Gastrocnemius medialis (tissue), 4 donors: Measurements from ENCODE around the gene ACSL1. TPM values are rescaled to one million over a fixed set of nuclear protein-coding genes. Genes with fewer than 3 reads are reported as not detected.

Source experiments
- ATAC-seq, 2 donors: fragments of 150-250 bp; one replicate each; pipeline ENCODE4 v1.9.1; 2016
- DNase-seq, 2 donors: peaks; one replicate each; pipeline ENCODE4 v3.0.0-alpha.2; 2019
- H3K27ac ChIP-seq, 4 donors: fragments of 200-600 bp; sonication (generic); 1 replicate in 1 of 4; 2 replicates in 3 of 4; pipeline ENCODE4 v1.5.1; 2016 to 2018; ENCODE audit warnings: mild to moderate bottlenecking in 2 of 4, moderate library complexity in 1 of 4
- H3K27me3 ChIP-seq, 3 donors: fragments of 200-600 bp; sonication (generic) in 2 of 3; 1 replicate in 1 of 3; 2 replicates in 2 of 3; pipeline versions ENCODE4 v1.5.1 to v1.6.0; 2016 to 2019; ENCODE audit warnings: mild to moderate bottlenecking in 1 of 3, moderate library complexity in 1 of 3
- H3K36me3 ChIP-seq, 2 donors: fragments of 200-600 bp; sonication (generic) in 1 of 2; one replicate each; pipeline ENCODE4 v1.5.1; 2017 to 2018
- H3K4me1 ChIP-seq, 2 donors: fragments of 200-600 bp; sonication (generic) in 1 of 2; one replicate each; pipeline ENCODE4 v1.5.1; 2016 to 2017; ENCODE audit warnings: mild to moderate bottlenecking in 2 of 2
- H3K4me3 ChIP-seq, 4 donors: fragments of 200-600 bp; sonication (generic) in 3 of 4; 1 replicate in 1 of 4; 2 replicates in 3 of 4; pipeline ENCODE4 v1.5.1; 2016 to 2019; ENCODE audit warnings: mild to moderate bottlenecking in 2 of 4
- H3K9me3 ChIP-seq, 3 donors: fragments of 200-600 bp; sonication (generic) in 2 of 3; 1 replicate in 1 of 3; 2 replicates in 2 of 3; pipeline ENCODE4 v1.5.1; 2016 to 2019
- POLR2A ChIP-seq, 2 donors: fragments of 450-650 bp; IDR thresholded peaks; one replicate each; pipeline ENCODE4 v1.6.1; 2017; ENCODE audit warnings: antibody characterized with exemption in 2 of 2, mild to moderate bottlenecking in 2 of 2, moderate library complexity in 2 of 2
- in situ Hi-C, 4 donors: fragments of 200-750 bp; cut with MboI; loops; one replicate each; pipeline versions ENCODE4 v1.15.0 to v1.8.0; 2017; ENCODE audit warnings: low sequenced_read_pairs in 4 of 4
- intact Hi-C: fragments of 100-400 bp; cut with DNase I; formaldehyde crosslinking; loops from one replicate; pipeline ENCODE4 v1.15.1; 2023; ENCODE audit warnings: low total_unique reads
- total RNA-seq, 4 donors: library from RNA; depleted of rRNA; stranded (reverse); fragments of >200 nt; gene quantifications; one replicate each; pipeline versions ENCODE4 v1.1.0 to v1.2.3, GENCODE V29; 2016
- TF ChIP-seq, protein P1 (sequence below), 5 experiments: fragments of 450-650 bp in 3 of 5; fragments of 200-600 bp in 2 of 5; sonication (generic) in 2 of 5; IDR thresholded peaks in 4 of 5; conservative IDR thresholded peaks in 1 of 5; 1 replicate in 4 of 5; 2 replicates in 1 of 5; pipeline ENCODE4 v1.5.1; 2016 to 2019; ENCODE audit warnings: antibody characterized with exemption in 5 of 5, mild to moderate bottlenecking in 3 of 5, moderate library complexity in 3 of 5

ACSL1 gene
- total RNA-seq, 4 donors from 2014 or later = 591 to 2,181 (median 1,316) TPM

DNA sequence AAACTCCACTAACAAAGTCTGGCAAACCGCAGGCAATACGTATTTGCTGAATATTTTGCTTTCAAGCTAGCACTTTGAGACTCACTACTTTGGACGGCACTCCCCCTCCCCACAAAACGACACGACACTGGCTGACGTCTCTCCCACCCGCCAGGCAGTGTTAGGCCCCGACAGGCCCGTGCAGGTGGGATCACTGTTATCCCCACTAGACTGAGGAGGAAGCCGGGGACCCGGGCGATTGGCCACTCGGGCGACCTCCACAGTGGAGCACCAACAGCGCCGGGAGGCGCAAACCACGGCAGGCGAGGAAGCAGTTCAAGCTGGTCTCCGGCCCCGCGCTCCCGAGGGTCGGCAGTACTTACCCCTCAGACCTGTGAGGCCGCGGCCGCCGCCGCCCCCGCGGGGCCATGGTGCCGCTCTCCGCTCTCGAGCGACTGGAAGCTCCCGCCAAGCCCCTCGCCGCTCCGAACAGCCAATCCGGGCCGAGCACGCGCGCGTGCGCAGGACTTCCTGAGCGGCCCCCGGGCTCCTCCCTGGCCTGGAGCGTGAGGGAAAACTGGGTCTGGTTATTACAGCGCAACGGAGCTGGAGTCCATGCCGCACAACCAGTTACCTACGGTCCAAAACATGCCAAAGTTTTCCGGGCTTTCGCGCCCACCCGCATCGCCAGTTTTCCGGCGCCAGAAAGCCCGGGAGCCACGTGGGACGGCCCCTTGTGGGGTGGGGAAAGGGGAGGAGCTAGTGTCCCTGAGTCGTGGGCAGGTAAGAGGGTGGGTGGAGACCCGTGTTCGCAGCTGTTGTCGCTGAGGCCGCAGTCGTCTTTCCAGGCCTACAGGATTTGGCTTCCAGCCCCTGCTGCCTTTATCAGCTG lies 91.9 kb downstream of the ACSL1 start, which contains the start of gene CENPU:
Gene CENPU (minus strand): TSS at position 443 of the 871 bp plus-strand sequence. CDS start 34 bp downstream, at position 409.
- Histone ChIP-seq H3K4me3 (peak within 1 kb of the TSS; percentile 64 to 89 (median 80)), H3K36me3 (no peaks in the 10 kb centered on the region), H3K9me3 (no peaks in the 10 kb centered on the region), H3K27ac (peak within 1 kb of the TSS; percentile 73 to 81 (median 76)), H3K27me3 (no peaks in the 10 kb centered on the region), H3K4me1 (peaks cover 11 to 12% of the 10 kb centered on the region in 2 donors)
- ATAC-seq (peak; percentile 98 to 99), DNase-seq (peak; percentile 92 to 97)
- TF ChIP-seq POLR2A (IDR thresholded peaks at IDR 0.05) = peak; percentile 9 to 20
- TF ChIP-seq, protein P1, sequence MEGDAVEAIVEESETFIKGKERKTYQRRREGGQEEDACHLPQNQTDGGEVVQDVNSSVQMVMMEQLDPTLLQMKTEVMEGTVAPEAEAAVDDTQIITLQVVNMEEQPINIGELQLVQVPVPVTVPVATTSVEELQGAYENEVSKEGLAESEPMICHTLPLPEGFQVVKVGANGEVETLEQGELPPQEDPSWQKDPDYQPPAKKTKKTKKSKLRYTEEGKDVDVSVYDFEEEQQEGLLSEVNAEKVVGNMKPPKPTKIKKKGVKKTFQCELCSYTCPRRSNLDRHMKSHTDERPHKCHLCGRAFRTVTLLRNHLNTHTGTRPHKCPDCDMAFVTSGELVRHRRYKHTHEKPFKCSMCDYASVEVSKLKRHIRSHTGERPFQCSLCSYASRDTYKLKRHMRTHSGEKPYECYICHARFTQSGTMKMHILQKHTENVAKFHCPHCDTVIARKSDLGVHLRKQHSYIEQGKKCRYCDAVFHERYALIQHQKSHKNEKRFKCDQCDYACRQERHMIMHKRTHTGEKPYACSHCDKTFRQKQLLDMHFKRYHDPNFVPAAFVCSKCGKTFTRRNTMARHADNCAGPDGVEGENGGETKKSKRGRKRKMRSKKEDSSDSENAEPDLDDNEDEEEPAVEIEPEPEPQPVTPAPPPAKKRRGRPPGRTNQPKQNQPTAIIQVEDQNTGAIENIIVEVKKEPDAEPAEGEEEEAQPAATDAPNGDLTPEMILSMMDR (IDR thresholded peaks at IDR 0.05 in 4 of 5, conservative IDR thresholded peaks at IDR 0.05 in 1 of 5) = peak in 2 of 5 experiments; percentile 31 to 51
- intact Hi-C loops = loop anchor here (1.0 to 10.0 kb wide), 3 partner anchors 85 to 401 kb away; partner anchors contain the start of genes ACSL1, CASP3 and PRIMPOL
- in situ Hi-C loops = loop anchor here in 3 of 4 donors (25.0 kb wide), 1 partner anchor 253 kb away; no protein-coding TSS in a partner anchor

DNA sequence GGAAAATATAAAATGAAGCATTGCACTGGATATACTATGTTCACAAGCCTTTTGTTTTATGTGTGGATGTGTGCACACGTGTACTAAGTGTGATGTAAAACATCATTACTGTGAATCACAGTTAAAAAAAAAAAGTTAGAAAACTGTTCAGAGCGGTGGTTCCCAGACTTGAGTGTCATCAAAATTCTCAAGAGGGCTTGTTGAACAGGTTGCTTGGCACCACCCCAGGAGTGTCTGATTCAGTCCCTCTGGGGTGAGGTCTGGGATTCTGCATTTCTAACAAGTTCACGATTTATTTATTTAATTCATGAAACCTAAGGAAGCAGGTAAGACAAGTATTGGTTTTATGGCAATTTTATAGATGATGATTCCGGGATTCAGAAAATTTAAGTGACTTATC lies 93.6 kb downstream of the ACSL1 start:
- in situ Hi-C loops = loop anchor here in 3 of 4 donors (25.0 kb wide), 1 partner anchor 255 kb away; no protein-coding TSS in a partner anchor
- no peak overlapping the region for H3K4me3 ChIP-seq
- ATAC-seq = no peak

DNA sequence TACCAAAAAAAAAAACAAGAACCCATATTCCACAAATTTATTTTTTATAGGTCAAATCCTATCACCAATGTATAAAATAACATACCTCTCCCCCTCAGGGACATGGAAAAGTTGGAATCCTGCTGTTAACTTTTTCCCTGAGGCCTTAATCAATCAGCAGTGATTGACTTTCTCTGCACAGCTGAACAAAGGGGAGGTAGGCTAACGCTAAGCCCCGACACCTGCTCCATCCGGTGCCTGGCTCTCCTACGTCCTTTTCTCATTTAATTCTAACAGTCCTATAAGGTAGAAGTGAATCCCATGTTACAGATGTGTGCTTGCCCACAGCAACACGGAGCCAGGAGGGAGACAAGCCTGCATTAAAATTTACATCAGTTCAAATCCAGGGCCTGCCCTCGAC lies 94.7 kb downstream of the ACSL1 start:
- Histone ChIP-seq H3K27ac (no peak overlapping the region), H3K27me3 (no peaks in the 10 kb centered on the region), H3K4me3 (no peak overlapping the region), H3K9me3 (no peaks in the 10 kb centered on the region), H3K36me3 (no peaks in the 10 kb centered on the region), H3K4me1 (peaks cover 11 to 12% of the 10 kb centered on the region in 2 donors)
- ATAC-seq (no peak), DNase-seq (no peak)
- intact Hi-C loops (loop anchor here (5.0 to 10.0 kb wide), 2 partner anchors 96 to 404 kb away; partner anchors contain the start of gene ACSL1), in situ Hi-C loops (loop anchor here in 3 of 4 donors (25.0 kb wide), 1 partner anchor 256 kb away; no protein-coding TSS in a partner anchor)
- no peak for TF ChIP-seq POLR2A (IDR thresholded peaks at IDR 0.05)
- TF ChIP-seq, protein P1 (IDR thresholded peaks at IDR 0.05 in 4 of 5, conservative IDR thresholded peaks at IDR 0.05 in 1 of 5) = no peak

More for the DNA sequence above, 93.6 kb downstream of the ACSL1 start:
- DNase-seq = no peak
- no peaks in the 10 kb centered on the region for H3K36me3 ChIP-seq
- H3K4me1 ChIP-seq = peaks cover 11 to 12% of the 10 kb centered on the region in 2 donors
- no peak overlapping the region for H3K27ac ChIP-seq
- no peaks in the 10 kb centered on the region for H3K9me3 ChIP-seq
- TF ChIP-seq, protein P1 (IDR thresholded peaks at IDR 0.05 in 4 of 5, conservative IDR thresholded peaks at IDR 0.05 in 1 of 5) = no peak
- no peak for TF ChIP-seq POLR2A (IDR thresholded peaks at IDR 0.05)
- no peaks in the 10 kb centered on the region for H3K27me3 ChIP-seq
- intact Hi-C loops = loop anchor here (5.0 to 10.0 kb wide), 2 partner anchors 95 to 403 kb away; partner anchors contain the start of gene ACSL1

DNA sequence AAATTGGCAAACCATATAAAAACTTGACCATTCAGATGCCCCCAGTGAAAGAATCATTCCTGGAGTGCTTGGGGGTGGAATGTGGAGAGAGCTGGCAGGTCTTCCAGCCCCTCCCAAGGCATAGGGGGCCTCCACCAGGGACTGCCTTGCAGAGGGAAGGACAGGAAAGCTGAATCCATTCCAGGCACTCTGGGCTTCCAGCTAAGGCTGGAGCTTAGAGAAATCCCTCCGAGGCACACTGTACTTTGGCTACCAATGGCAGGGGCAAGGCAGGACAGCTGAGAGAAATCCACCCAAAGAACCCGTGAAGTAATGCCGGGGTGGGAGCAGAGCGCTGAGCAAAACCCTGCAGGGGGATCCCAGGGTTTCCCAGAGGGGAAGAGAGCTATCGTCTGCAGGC lies 95.8 kb downstream of the ACSL1 start:
- in situ Hi-C loops (loop anchor here in 3 of 4 donors (25.0 kb wide), 1 partner anchor 257 kb away; no protein-coding TSS in a partner anchor), intact Hi-C loops (loop anchor here (5.0 to 10.0 kb wide), 2 partner anchors 97 to 405 kb away; partner anchors contain the start of gene ACSL1)

More for the DNA sequence above, 95.8 kb downstream of the ACSL1 start:
- DNase-seq = no peak
- no peak for ATAC-seq
- TF ChIP-seq, protein P1 (IDR thresholded peaks at IDR 0.05 in 4 of 5, conservative IDR thresholded peaks at IDR 0.05 in 1 of 5) = no peak
- no peak for TF ChIP-seq POLR2A (IDR thresholded peaks at IDR 0.05)
- Histone ChIP-seq H3K27ac (no peak overlapping the region), H3K36me3 (no peaks in the 10 kb centered on the region), H3K27me3 (no peaks in the 10 kb centered on the region), H3K4me1 (peaks cover 11 to 12% of the 10 kb centered on the region in 2 donors), H3K4me3 (no peak overlapping the region), H3K9me3 (no peaks in the 10 kb centered on the region)
